Measurements from ENCODE around the gene WNT11. TPM values are rescaled to one million over a fixed set of nuclear protein-coding genes. Genes with fewer than 3 reads are reported as not detected.

WNT11 gene
- 1.8 TPM for polyA plus RNA-seq (2012; ENCODE audit: insufficient read depth, insufficient read length, low read depth)

DNA sequence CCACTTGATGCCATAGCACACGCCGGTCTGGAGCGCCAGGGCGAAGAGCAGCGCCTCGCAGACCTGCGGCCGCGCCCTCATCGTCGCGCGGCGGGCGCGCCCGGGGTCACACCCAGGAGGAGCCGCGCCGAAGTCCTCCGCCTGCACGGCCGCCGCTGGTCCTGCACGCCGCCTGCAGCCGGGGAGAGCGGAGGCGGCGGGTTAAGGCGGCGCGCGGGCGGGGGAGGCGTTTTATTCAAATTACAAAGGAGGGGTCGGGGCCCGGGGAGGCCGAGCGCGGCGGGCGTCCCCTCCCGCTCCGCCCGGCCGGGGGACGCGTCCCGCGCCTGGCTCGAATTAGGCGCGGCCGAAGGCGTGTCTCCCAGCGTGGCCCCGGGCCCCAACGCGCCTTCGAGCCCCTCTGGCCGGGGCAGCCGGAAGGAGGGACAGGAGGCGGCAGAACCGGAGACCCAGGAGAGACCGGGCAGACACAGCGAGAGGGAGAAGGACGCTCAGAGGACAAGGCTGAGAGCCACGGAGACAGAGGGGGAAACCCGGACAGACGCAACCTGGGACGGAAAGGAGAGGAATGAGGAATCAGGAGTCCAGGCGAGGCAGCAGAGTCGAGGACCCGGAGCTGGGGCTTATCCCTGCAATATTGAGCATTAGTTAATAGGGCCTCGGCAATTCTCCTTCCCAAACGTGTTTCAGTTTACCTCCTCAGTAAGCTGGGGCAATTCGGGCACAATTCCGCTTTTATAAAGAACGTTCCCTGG lies at the start of gene WNT11:
WNT11 (minus strand) TSS at position 176 of the 755 bp plus-strand sequence; CDS start at position 81, 95 bp downstream.
- DNase-seq = peak; percentile 76
- Histone ChIP-seq H3K36me3 (no peaks in the 10 kb centered on the region), H3K9me3 (no peaks in the 10 kb centered on the region), H3K4me1 (peaks cover 5% of the 10 kb centered on the region), H3K4me3 (ENCODE audit: low read depth, low read length) (peak within 1 kb of the TSS; percentile 61), H3K27me3 (peaks cover 46% of the 10 kb centered on the region)
- TF ChIP-seq, protein P1, sequence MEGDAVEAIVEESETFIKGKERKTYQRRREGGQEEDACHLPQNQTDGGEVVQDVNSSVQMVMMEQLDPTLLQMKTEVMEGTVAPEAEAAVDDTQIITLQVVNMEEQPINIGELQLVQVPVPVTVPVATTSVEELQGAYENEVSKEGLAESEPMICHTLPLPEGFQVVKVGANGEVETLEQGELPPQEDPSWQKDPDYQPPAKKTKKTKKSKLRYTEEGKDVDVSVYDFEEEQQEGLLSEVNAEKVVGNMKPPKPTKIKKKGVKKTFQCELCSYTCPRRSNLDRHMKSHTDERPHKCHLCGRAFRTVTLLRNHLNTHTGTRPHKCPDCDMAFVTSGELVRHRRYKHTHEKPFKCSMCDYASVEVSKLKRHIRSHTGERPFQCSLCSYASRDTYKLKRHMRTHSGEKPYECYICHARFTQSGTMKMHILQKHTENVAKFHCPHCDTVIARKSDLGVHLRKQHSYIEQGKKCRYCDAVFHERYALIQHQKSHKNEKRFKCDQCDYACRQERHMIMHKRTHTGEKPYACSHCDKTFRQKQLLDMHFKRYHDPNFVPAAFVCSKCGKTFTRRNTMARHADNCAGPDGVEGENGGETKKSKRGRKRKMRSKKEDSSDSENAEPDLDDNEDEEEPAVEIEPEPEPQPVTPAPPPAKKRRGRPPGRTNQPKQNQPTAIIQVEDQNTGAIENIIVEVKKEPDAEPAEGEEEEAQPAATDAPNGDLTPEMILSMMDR (IDR thresholded peaks at IDR 0.05; ENCODE audit: low read depth, low read length) = no peak

DNA sequence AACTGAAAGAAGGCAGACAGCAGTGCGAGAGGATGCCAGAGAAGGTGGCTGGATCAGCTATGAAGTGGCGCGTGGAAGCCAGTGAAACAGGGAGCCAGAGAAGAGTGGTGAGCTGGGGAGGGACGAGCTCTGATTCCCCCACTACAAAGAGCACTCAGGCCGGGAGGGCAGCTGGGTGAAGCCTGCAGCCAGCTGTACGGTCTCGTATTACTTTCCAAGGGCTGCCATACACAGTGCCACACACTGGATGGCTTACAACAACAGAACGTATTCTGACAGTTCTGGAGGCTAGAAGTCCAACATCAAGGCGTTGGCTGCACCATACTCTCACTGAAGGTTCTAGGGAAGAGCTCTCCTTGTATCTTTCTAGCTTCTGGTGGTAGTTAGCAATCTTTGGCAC lies 47.1 kb upstream of the WNT11 start:
- DNase-seq = no peak
- H3K4me1 ChIP-seq = no peaks in the 10 kb centered on the region
- H3K36me3 ChIP-seq = no peaks in the 10 kb centered on the region
- H3K27me3 ChIP-seq = no peaks in the 10 kb centered on the region
- H3K4me3 ChIP-seq (ENCODE audit: low read depth, low read length) = no peak overlapping the region
- TF ChIP-seq, protein P1 (IDR thresholded peaks at IDR 0.05; ENCODE audit: low read depth, low read length) = no peak
- H3K9me3 ChIP-seq = no peaks in the 10 kb centered on the region

DNA sequence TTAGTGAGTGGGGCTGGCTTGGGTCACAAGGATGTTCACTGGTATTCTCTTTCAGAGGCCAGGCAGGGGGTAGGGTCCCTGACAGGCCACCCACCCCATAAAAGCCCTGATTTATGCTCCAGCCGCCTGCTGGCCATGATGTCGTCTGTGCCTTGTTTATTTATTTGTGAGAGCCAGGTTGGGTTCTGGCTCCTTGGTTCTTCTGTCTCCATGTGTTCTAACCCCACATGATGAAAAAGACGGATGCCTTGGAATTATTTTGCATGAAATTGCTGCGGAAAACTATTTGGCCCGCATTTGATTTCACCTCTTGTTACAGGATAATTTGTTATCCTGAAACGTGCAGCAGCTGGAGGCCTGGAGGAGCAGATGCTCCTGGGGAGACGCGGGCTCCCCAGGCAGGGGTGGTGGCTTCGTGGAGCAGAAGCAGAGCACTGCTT lies 46.3 kb upstream of the WNT11 start:
- Histone ChIP-seq H3K4me1 (no peaks in the 10 kb centered on the region), H3K9me3 (no peaks in the 10 kb centered on the region), H3K4me3 (ENCODE audit: low read depth, low read length) (no peak overlapping the region), H3K27me3 (no peaks in the 10 kb centered on the region), H3K36me3 (no peaks in the 10 kb centered on the region)
- TF ChIP-seq, protein P1 (IDR thresholded peaks at IDR 0.05; ENCODE audit: low read depth, low read length) = no peak
- no peak for DNase-seq

DNA sequence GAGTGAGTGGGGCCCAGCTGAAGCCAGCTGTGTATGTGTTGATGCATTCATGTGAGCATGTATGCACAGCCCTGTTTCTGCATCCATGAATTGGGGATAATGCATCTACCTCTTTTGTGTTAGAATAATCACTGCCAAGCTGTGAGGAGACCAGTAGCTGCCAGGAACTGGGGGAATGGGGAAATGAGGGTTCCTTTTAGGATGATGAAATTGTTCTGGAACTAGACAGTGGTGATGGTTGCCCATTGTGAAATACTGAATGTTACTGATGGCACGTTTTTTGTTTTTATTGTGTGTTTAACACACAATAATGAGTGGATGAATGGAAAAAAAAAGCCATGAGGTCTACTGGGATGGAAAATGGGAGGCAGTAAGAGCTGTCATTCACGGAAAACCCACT lies 45.3 kb upstream of the WNT11 start:
- no peaks in the 10 kb centered on the region for H3K4me1 ChIP-seq
- H3K9me3 ChIP-seq = no peaks in the 10 kb centered on the region
- no peaks in the 10 kb centered on the region for H3K36me3 ChIP-seq
- TF ChIP-seq, protein P1 (IDR thresholded peaks at IDR 0.05; ENCODE audit: low read depth, low read length) = no peak
- H3K4me3 ChIP-seq (ENCODE audit: low read depth, low read length) = no peak overlapping the region
- no peaks in the 10 kb centered on the region for H3K27me3 ChIP-seq
- no peak for DNase-seq

DNA sequence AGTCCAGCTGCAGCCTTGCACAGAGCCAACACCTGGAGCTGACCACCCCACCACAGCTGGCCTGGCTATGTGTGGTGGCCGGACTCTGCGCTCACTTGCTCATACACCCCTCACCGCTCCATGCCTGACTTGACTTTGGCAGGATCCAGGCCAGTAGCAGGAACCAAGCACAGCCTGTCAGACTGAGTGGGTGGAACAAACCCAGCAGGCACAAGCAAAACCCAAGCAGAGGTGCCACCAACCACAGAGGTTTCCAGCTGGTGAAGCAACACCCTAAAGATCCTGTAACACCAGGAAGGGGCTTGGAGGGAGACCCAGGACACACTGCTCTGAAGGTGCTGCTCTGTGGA lies 44.9 kb upstream of the WNT11 start:
- H3K27me3 ChIP-seq = no peaks in the 10 kb centered on the region
- no peak overlapping the region for H3K4me3 ChIP-seq (ENCODE audit: low read depth, low read length)
- H3K4me1 ChIP-seq = no peaks in the 10 kb centered on the region

More for the DNA sequence above, 44.9 kb upstream of the WNT11 start:
- TF ChIP-seq, protein P1 (IDR thresholded peaks at IDR 0.05; ENCODE audit: low read depth, low read length) = no peak
- no peak for DNase-seq
- no peaks in the 10 kb centered on the region for H3K9me3 ChIP-seq
- no peaks in the 10 kb centered on the region for H3K36me3 ChIP-seq

Measured in BE2C (cell line).